Measurements from ENCODE around the gene IL34. TPM values are rescaled to one million over a fixed set of nuclear protein-coding genes. Genes with fewer than 3 reads are reported as not detected.

The IL34 gene
- total and polyA plus RNA-seq, 2 experiments from 2014 or later = 4.3 to 6.6 TPM

GRCh38 chr16:70700101-70701020, 54.0 kb downstream of the IL34 start:
- H2AFZ ChIP-seq = no peak overlapping the region
- no peak for ATAC-seq
- no peak overlapping the region for H3K4me3 Mint-ChIP-seq

More at GRCh38 chr16:70700101-70701020, 54.0 kb downstream of the IL34 start:
- no peaks in the 10 kb centered on the region for H3K9me3 Mint-ChIP-seq
- TF ChIP-seq ETS1 (IDR thresholded peaks at IDR 0.05) (no peak), POLR2AphosphoS5 (IDR thresholded peaks at IDR 0.05; ENCODE audit: low read depth) (no peak), ZNF114 (CRISPR knock-in tag; IDR thresholded peaks at IDR 0.05) (no peak), EZH2 (IDR thresholded peaks at IDR 0.05; ENCODE audit: low read depth, unreplicated experiment) (no peak), ZNF331 (CRISPR knock-in tag; IDR thresholded peaks at IDR 0.05; ENCODE audit: low read depth) (no peak), EZH2phosphoT487 (IDR thresholded peaks at IDR 0.05; ENCODE audit: unreplicated experiment) (no peak), JUNB (IDR thresholded peaks at IDR 0.05; ENCODE audit: unreplicated experiment) (no peak)
- TF ChIP-seq, protein P1, sequence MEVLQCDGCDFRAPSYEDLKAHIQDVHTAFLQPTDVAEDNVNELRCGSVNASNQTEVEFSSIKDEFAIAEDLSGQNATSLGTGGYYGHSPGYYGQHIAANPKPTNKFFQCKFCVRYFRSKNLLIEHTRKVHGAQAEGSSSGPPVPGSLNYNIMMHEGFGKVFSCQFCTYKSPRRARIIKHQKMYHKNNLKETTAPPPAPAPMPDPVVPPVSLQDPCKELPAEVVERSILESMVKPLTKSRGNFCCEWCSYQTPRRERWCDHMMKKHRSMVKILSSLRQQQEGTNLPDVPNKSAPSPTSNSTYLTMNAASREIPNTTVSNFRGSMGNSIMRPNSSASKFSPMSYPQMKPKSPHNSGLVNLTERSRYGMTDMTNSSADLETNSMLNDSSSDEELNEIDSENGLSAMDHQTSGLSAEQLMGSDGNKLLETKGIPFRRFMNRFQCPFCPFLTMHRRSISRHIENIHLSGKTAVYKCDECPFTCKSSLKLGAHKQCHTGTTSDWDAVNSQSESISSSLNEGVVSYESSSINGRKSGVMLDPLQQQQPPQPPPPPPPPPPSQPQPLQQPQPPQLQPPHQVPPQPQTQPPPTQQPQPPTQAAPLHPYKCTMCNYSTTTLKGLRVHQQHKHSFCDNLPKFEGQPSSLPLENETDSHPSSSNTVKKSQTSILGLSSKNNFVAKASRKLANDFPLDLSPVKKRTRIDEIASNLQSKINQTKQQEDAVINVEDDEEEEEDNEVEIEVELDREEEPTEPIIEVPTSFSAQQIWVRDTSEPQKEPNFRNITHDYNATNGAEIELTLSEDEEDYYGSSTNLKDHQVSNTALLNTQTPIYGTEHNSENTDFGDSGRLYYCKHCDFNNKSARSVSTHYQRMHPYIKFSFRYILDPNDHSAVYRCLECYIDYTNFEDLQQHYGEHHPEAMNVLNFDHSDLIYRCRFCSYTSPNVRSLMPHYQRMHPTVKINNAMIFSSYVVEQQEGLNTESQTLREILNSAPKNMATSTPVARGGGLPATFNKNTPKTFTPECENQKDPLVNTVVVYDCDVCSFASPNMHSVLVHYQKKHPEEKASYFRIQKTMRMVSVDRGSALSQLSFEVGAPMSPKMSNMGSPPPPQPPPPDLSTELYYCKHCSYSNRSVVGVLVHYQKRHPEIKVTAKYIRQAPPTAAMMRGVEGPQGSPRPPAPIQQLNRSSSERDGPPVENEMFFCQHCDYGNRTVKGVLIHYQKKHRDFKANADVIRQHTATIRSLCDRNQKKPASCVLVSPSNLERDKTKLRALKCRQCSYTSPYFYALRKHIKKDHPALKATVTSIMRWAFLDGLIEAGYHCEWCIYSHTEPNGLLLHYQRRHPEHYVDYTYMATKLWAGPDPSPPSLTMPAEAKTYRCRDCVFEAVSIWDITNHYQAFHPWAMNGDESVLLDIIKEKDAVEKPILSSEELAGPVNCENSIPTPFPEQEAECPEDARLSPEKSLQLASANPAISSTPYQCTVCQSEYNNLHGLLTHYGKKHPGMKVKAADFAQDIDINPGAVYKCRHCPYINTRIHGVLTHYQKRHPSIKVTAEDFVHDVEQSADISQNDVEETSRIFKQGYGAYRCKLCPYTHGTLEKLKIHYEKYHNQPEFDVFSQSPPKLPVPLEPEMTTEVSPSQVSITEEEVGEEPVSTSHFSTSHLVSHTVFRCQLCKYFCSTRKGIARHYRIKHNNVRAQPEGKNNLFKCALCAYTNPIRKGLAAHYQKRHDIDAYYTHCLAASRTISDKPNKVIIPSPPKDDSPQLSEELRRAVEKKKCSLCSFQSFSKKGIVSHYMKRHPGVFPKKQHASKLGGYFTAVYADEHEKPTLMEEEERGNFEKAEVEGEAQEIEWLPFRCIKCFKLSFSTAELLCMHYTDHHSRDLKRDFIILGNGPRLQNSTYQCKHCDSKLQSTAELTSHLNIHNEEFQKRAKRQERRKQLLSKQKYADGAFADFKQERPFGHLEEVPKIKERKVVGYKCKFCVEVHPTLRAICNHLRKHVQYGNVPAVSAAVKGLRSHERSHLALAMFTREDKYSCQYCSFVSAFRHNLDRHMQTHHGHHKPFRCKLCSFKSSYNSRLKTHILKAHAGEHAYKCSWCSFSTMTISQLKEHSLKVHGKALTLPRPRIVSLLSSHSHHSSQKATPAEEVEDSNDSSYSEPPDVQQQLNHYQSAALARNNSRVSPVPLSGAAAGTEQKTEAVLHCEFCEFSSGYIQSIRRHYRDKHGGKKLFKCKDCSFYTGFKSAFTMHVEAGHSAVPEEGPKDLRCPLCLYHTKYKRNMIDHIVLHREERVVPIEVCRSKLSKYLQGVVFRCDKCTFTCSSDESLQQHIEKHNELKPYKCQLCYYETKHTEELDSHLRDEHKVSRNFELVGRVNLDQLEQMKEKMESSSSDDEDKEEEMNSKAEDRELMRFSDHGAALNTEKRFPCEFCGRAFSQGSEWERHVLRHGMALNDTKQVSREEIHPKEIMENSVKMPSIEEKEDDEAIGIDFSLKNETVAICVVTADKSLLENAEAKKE (CRISPR knock-in tag; IDR thresholded peaks at IDR 0.05) = no peak
- H3K36me3 Mint-ChIP-seq (ENCODE audit: low read depth) = no peaks in the 10 kb centered on the region; the same call in 2 of the 3 replicates
- H3K27me3 ChIP-seq (ENCODE audit: insufficient read depth) = no peaks in the 10 kb centered on the region
- no peak overlapping the region for H3K4me3 ChIP-seq
- no peak overlapping the region for H3K27ac ChIP-seq (ENCODE audit: low read depth)
- no peaks in the 10 kb centered on the region for H3K9me2 ChIP-seq (ENCODE audit: insufficient read depth)
- H3K4me1 ChIP-seq (ENCODE audit: insufficient read depth) = peaks cover 12% of the 10 kb centered on the region
- no peak overlapping the region for H3K4me2 ChIP-seq
- H3K27me3 Mint-ChIP-seq (ENCODE audit: insufficient read depth, low read depth, poor library complexity) = peaks cover 33% of the 10 kb centered on the region
- H3K79me2 ChIP-seq (replicated peaks; ENCODE audit: insufficient read depth) = no peaks in the 10 kb centered on the region
- H3F3A ChIP-seq (replicated peaks; ENCODE audit: low read depth) = no peaks in the 10 kb centered on the region
- no peaks in the 10 kb centered on the region for H4K20me1 ChIP-seq (replicated peaks; ENCODE audit: insufficient read depth)
- H3K27ac Mint-ChIP-seq = peak overlapping the region; percentile 70; the same call in 1 of the 2 replicates
- H3K4me1 Mint-ChIP-seq = peaks cover 33% of the 10 kb centered on the region
- no peaks in the 10 kb centered on the region for H3K36me3 ChIP-seq (ENCODE audit: insufficient read depth)
- no peak for DNase-seq (ENCODE audit: low spot score)

All from GM23338 (cell line).